HepG2 (cell line): ENCODE results near the gene IL17F. TPM values are rescaled to one million over a fixed set of nuclear protein-coding genes. Genes with fewer than 3 reads are reported as not detected.

Source experiments
- ATF1 ChIP-seq: IDR thresholded peaks from 2 replicates; pipeline ENCODE4 v1.6.1; 2016; ENCODE audit warnings: mild to moderate bottlenecking, control low read depth
- BCL6 ChIP-seq: IDR thresholded peaks from 2 replicates; pipeline ENCODE4 v1.6.1; 2016; ENCODE audit warnings: missing genetic modification reagents, missing compliant biosample characterization
- CREB1 ChIP-seq, 2 experiments: fragments of 450-650 bp in 1 of 2; IDR thresholded peaks; 2 replicates each; pipeline ENCODE4 v1.6.1; 2016 to 2017; ENCODE audit warnings: control low read depth in 1 of 2, mild to moderate bottlenecking in 1 of 2, missing compliant biosample characterization in 1 of 2, missing genetic modification characterization in 1 of 2
- DPF2 ChIP-seq: sonication (generic); formaldehyde crosslinking; IDR thresholded peaks from 2 replicates; pipeline ENCODE4 v1.4.0; 2020; ENCODE audit warnings: mild to moderate bottlenecking, low read depth, missing genetic modification reagents, borderline replicate concordance
- ELF3 ChIP-seq: IDR thresholded peaks from 2 replicates; pipeline ENCODE4 v1.6.1; 2016; ENCODE audit warnings: missing genetic modification reagents, missing compliant biosample characterization
- EP300 ChIP-seq, 3 experiments: sonication (generic) in 1 of 3; formaldehyde crosslinking in 1 of 3; IDR thresholded peaks; 2 replicates each; pipeline versions ENCODE4 v1.5.1 to v1.6.1; 2011 to 2020; ENCODE audit warnings: low read depth in 2 of 3, low read length in 2 of 3, borderline replicate concordance in 1 of 3, improper control_type of control experiment in 1 of 3, mild to moderate bottlenecking in 1 of 3, missing genetic modification reagents in 1 of 3, moderate library complexity in 1 of 3
- GATA4 ChIP-seq: sonication (generic); IDR thresholded peaks from 2 replicates; pipeline ENCODE4 v1.6.1; 2016; ENCODE audit warnings: antibody characterized with exemption, low read depth, borderline replicate concordance
- HES4 ChIP-seq: sonication (generic); formaldehyde crosslinking; IDR thresholded peaks from 2 replicates; pipeline ENCODE4 v1.9.0; 2021; ENCODE audit warnings: mild to moderate bottlenecking, missing genetic modification reagents, borderline replicate concordance
- KDM5A ChIP-seq: fragments of 200-600 bp; sonication (generic); IDR thresholded peaks from 2 replicates; pipeline ENCODE4 v1.7.0; 2018; ENCODE audit warnings: antibody characterized with exemption, mild to moderate bottlenecking, low read length, borderline replicate concordance
- MIXL1 ChIP-seq: IDR thresholded peaks from 2 replicates; pipeline ENCODE4 v1.6.1; 2016
- POGZ ChIP-seq: sonication (generic); formaldehyde crosslinking; IDR thresholded peaks from 2 replicates; pipeline ENCODE4 v1.4.0; 2020; ENCODE audit warnings: mild to moderate bottlenecking, missing genetic modification reagents
- RARA ChIP-seq: IDR thresholded peaks from 2 replicates; pipeline ENCODE4 v1.6.1; 2016; ENCODE audit warnings: missing genetic modification reagents, missing compliant biosample characterization
- SOX6 ChIP-seq, 2 experiments: fragments of 450-650 bp in 1 of 2; sonication (generic) in 1 of 2; formaldehyde crosslinking in 1 of 2; IDR thresholded peaks; 2 replicates each; pipeline versions ENCODE4 v1.4.0 to v1.6.1; 2017 to 2020; ENCODE audit warnings: antibody characterized with exemption in 1 of 2, mild to moderate bottlenecking in 1 of 2, missing genetic modification reagents in 1 of 2
- SP5 ChIP-seq: IDR thresholded peaks from 2 replicates; pipeline ENCODE4 v1.6.1; 2016; ENCODE audit warnings: low read depth, borderline replicate concordance
- TBX2 ChIP-seq: sonication (generic); formaldehyde crosslinking; IDR thresholded peaks from 2 replicates; pipeline ENCODE4 v1.5.0; 2020; ENCODE audit warnings: missing genetic modification reagents, mild to moderate bottlenecking, borderline replicate concordance
- XRCC5 ChIP-seq: fragments of 200-400 bp; formaldehyde crosslinking; optimal IDR thresholded peaks from 2 replicates; pipeline ENCODE3; 2017; ENCODE audit warnings: mild to moderate bottlenecking, low read length
- ZNF468 ChIP-seq: sonication (generic); formaldehyde crosslinking; IDR thresholded peaks from 2 replicates; pipeline ENCODE4 v1.8.0; 2022; ENCODE audit warnings: mild to moderate bottlenecking, moderate library complexity, missing genetic modification reagents
- polyA plus RNA-seq, 8 experiments: library from polyadenylated mRNA; depleted of rRNA in 3 of 8; stranded (reverse) in 7 of 8; unstranded in 1 of 8; fragments of >200 nt; fragmentation: Illumina TruSeq in 4 of 8; extraction: Trizol in 4 of 8; gene quantifications; 2 replicates each; pipeline versions ENCODE4 v1.2.1 to v1.2.3, GENCODE V29; 2011 to 2016; ENCODE audit warnings: low read depth in 4 of 8, missing spikeins in 1 of 8, mixed read lengths in 1 of 8; ENCODE audit not compliant: insufficient read depth in 1 of 8
- total RNA-seq, 5 experiments: library from RNA; depleted of rRNA; stranded (reverse); fragments of >200 nt; fragmentation: Illumina TruSeq; extraction: Trizol; gene quantifications; 2 replicates each; pipeline ENCODE4 v1.2.3, GENCODE V29; 2016; ENCODE audit warnings: low read depth in 1 of 5
- TF ChIP-seq, protein P1 (sequence below): sonication (generic); formaldehyde crosslinking; conservative IDR thresholded peaks from 2 replicates; pipeline ENCODE4 v1.8.0; 2022; ENCODE audit warnings: low read depth, missing genetic modification reagents
- TF ChIP-seq, protein P2 (sequence below): IDR thresholded peaks from 2 replicates; pipeline ENCODE4 v1.4.0; 2020; ENCODE audit warnings: mild to moderate bottlenecking, missing genetic modification reagents
- TF ChIP-seq, protein P3 (sequence below): fragments of 450-650 bp; IDR thresholded peaks from 2 replicates; pipeline ENCODE4 v1.6.1; 2017
- TF ChIP-seq, protein P4 (sequence below): sonication (generic); formaldehyde crosslinking; IDR thresholded peaks from 2 replicates; pipeline ENCODE4 v1.5.1; 2020; ENCODE audit warnings: missing genetic modification reagents, mild to moderate bottlenecking, borderline replicate concordance

The IL17F gene
- total and polyA plus RNA-seq, 2 of the 13 experiments (the other 11 are each of a cell fraction or from before 2014, with no cell fraction given) = not detected

DNA sequence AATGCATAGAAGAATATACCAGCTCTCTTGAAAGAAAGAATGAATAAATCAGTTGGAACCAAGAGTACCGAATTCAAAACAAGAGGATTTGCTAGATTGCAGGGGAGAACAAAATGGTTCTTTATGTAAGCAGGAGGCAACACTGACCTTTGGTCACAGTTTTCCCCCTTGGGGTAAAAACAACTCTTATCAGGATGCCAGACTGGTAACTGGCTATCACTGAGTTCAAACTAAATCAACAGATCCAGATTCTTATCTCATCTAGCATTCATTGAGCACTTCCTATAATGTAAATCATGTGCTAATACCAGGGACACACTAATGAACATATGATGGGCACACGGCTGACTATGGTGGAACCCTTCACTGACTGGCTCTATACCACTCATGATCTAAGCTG, 4.8 kb upstream of the IL17F start (continued):
- TF ChIP-seq, protein P1, sequence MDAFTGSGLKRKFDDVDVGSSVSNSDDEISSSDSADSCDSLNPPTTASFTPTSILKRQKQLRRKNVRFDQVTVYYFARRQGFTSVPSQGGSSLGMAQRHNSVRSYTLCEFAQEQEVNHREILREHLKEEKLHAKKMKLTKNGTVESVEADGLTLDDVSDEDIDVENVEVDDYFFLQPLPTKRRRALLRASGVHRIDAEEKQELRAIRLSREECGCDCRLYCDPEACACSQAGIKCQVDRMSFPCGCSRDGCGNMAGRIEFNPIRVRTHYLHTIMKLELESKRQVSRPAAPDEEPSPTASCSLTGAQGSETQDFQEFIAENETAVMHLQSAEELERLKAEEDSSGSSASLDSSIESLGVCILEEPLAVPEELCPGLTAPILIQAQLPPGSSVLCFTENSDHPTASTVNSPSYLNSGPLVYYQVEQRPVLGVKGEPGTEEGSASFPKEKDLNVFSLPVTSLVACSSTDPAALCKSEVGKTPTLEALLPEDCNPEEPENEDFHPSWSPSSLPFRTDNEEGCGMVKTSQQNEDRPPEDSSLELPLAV (CRISPR knock-in tag) = no peak
- TF ChIP-seq ZNF468 (no peak), TBX2 (CRISPR knock-in tag) (peak; percentile 50; the same call in 1 of the 2 replicates), HES4 (CRISPR knock-in tag) (no peak), SOX6 (IDR thresholded peaks at IDR 0.05) (no peak), SOX6 (CRISPR knock-in tag; IDR thresholded peaks at IDR 0.05) (peak; percentile 58; the same call in 1 of the 2 replicates), XRCC5 (no peak), BCL6 (peak; percentile 94), CREB1 (IDR thresholded peaks at IDR 0.05) (no peak), CREB1 (CRISPR knock-in tag; IDR thresholded peaks at IDR 0.05) (0 out of 2 replicates have a peak, but pooled peaks have one; percentile 29), DPF2 (peak; percentile 50; the same call in 1 of the 2 replicates), RARA (peak; percentile 56), ATF1 (0 out of 2 replicates have a peak, but pooled peaks have one; percentile 14), EP300 (IDR thresholded peaks at IDR 0.05; ENCODE audit: low read depth in 2 of 2, low read length in 2 of 2) (0 out of 4 replicates have a peak, but pooled peaks of 1 of the 2 experiments have one; percentile 17), EP300 (CRISPR knock-in tag; IDR thresholded peaks at IDR 0.05; ENCODE audit: borderline replicate concordance) (no peak; the same call in 1 of the 2 replicates), ELF3 (CRISPR knock-in tag) (peak; percentile 20; the same call in 1 of the 2 replicates), POGZ (CRISPR knock-in tag) (0 out of 2 replicates have a peak, but pooled peaks have one; percentile 25), MIXL1 (no peak), GATA4 (0 out of 2 replicates have a peak, but pooled peaks have one; percentile 67), SP5 (CRISPR knock-in tag) (0 out of 2 replicates have a peak, but pooled peaks have one; percentile 29), KDM5A (no peak)
- TF ChIP-seq, protein P2, sequence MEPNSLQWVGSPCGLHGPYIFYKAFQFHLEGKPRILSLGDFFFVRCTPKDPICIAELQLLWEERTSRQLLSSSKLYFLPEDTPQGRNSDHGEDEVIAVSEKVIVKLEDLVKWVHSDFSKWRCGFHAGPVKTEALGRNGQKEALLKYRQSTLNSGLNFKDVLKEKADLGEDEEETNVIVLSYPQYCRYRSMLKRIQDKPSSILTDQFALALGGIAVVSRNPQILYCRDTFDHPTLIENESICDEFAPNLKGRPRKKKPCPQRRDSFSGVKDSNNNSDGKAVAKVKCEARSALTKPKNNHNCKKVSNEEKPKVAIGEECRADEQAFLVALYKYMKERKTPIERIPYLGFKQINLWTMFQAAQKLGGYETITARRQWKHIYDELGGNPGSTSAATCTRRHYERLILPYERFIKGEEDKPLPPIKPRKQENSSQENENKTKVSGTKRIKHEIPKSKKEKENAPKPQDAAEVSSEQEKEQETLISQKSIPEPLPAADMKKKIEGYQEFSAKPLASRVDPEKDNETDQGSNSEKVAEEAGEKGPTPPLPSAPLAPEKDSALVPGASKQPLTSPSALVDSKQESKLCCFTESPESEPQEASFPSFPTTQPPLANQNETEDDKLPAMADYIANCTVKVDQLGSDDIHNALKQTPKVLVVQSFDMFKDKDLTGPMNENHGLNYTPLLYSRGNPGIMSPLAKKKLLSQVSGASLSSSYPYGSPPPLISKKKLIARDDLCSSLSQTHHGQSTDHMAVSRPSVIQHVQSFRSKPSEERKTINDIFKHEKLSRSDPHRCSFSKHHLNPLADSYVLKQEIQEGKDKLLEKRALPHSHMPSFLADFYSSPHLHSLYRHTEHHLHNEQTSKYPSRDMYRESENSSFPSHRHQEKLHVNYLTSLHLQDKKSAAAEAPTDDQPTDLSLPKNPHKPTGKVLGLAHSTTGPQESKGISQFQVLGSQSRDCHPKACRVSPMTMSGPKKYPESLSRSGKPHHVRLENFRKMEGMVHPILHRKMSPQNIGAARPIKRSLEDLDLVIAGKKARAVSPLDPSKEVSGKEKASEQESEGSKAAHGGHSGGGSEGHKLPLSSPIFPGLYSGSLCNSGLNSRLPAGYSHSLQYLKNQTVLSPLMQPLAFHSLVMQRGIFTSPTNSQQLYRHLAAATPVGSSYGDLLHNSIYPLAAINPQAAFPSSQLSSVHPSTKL (CRISPR knock-in tag) = peak; percentile 82; the same call in 1 of the 2 replicates
- TF ChIP-seq, protein P3, sequence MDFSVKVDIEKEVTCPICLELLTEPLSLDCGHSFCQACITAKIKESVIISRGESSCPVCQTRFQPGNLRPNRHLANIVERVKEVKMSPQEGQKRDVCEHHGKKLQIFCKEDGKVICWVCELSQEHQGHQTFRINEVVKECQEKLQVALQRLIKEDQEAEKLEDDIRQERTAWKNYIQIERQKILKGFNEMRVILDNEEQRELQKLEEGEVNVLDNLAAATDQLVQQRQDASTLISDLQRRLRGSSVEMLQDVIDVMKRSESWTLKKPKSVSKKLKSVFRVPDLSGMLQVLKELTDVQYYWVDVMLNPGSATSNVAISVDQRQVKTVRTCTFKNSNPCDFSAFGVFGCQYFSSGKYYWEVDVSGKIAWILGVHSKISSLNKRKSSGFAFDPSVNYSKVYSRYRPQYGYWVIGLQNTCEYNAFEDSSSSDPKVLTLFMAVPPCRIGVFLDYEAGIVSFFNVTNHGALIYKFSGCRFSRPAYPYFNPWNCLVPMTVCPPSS = no peak
- TF ChIP-seq, protein P4, sequence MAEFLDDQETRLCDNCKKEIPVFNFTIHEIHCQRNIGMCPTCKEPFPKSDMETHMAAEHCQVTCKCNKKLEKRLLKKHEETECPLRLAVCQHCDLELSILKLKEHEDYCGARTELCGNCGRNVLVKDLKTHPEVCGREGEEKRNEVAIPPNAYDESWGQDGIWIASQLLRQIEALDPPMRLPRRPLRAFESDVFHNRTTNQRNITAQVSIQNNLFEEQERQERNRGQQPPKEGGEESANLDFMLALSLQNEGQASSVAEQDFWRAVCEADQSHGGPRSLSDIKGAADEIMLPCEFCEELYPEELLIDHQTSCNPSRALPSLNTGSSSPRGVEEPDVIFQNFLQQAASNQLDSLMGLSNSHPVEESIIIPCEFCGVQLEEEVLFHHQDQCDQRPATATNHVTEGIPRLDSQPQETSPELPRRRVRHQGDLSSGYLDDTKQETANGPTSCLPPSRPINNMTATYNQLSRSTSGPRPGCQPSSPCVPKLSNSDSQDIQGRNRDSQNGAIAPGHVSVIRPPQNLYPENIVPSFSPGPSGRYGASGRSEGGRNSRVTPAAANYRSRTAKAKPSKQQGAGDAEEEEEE (CRISPR knock-in tag) = no peak
